ENCODE results near the gene GLIS1.

The GLIS1 gene

GRCh38 chr1:53541761-53542550, 197.0 kb downstream of the GLIS1 start:
- peak; percentile 42 for DNase-seq

GRCh38 chr1:53541263-53541625, 197.7 kb downstream of the GLIS1 start:
- DNase-seq, result no peak

- no peak for DNase-seq
These were observed 198.2 kb downstream of the GLIS1 start for GRCh38 chr1:53540604-53541262.

- no peak for DNase-seq
These were observed 199.0 kb downstream of the GLIS1 start for GRCh38 chr1:53539711-53540603.

- no peak for DNase-seq
These were observed 199.7 kb downstream of the GLIS1 start for GRCh38 chr1:53539226-53539625.

GRCh38 chr1:53536606-53537005, 202.4 kb downstream of the GLIS1 start:
- no peak for DNase-seq

GRCh38 chr1:53535846-53536245, 203.1 kb downstream of the GLIS1 start:
- DNase-seq, result peak; percentile 89

- peak; percentile 72 for DNase-seq
These were observed 203.7 kb downstream of the GLIS1 start for GRCh38 chr1:53535226-53535625.

- DNase-seq, result no peak
These were observed 206.1 kb downstream of the GLIS1 start for GRCh38 chr1:53532912-53533311.

- DNase-seq, result no peak
These were observed 206.6 kb downstream of the GLIS1 start for GRCh38 chr1:53532377-53532776.

- peak; percentile 37 for DNase-seq
These were observed 208.4 kb downstream of the GLIS1 start for GRCh38 chr1:53530550-53530949.

- DNase-seq, result no peak
These were observed 209.4 kb downstream of the GLIS1 start for GRCh38 chr1:53529555-53529954.

- no peak for DNase-seq
These were observed 211.6 kb downstream of the GLIS1 start for GRCh38 chr1:53527368-53527767.

GRCh38 chr1:53526451-53527101, 212.4 kb downstream of the GLIS1 start:
- no peak for DNase-seq

- peak; percentile 55 for DNase-seq
These were observed 213.4 kb downstream of the GLIS1 start for GRCh38 chr1:53525595-53525994.

GRCh38 chr1:53524428-53525375, 214.3 kb downstream of the GLIS1 start:
- DNase-seq, result peak; percentile 55

GRCh38 chr1:53521924-53522552, 216.9 kb downstream of the GLIS1 start:
- DNase-seq, result peak; percentile 30

- no peak for DNase-seq
These were observed 218.5 kb downstream of the GLIS1 start for GRCh38 chr1:53520481-53520880.

- no peak for DNase-seq
These were observed 219.5 kb downstream of the GLIS1 start for GRCh38 chr1:53519421-53519820.

GRCh38 chr1:53518775-53519174, 220.2 kb downstream of the GLIS1 start:
- no peak for DNase-seq

GRCh38 chr1:53517821-53518352, 221.1 kb downstream of the GLIS1 start:
- peak; percentile 91 for DNase-seq

Data from NCI-H82 (cell line).